Smooth muscle cell (in vitro differentiated cells): ENCODE measurements around the gene NABP1. TPM values are rescaled to one million over a fixed set of nuclear protein-coding genes. Genes with fewer than 3 reads are reported as not detected.

Source experiments
- DNase-seq: peaks from one replicate; lab custom pipeline; 2025; ENCODE audit not compliant: unreplicated experiment; lab: John Stamatoyannopoulos, UW
- H2AFZ ChIP-seq: fragments of 200-600 bp; sonication (generic); 2 replicates; pipeline ENCODE4 v1.6.0; 2016; ENCODE audit warnings: antibody characterized with exemption, low read depth, mild to moderate bottlenecking
- H3F3A ChIP-seq: fragments of 200-600 bp; sonication (generic); 2 replicates; pipeline ENCODE4 v1.6.0; 2017; ENCODE audit warnings: antibody characterized with exemption, low read depth
- H3K27ac ChIP-seq: fragments of 200-600 bp; sonication (generic); 2 replicates; pipeline ENCODE4 v1.5.1; 2016; ENCODE audit warnings: low read depth, mild to moderate bottlenecking
- H3K27me3 ChIP-seq: fragments of 200-600 bp; sonication (generic); 2 replicates; pipeline ENCODE4 v1.6.1; 2016; ENCODE audit warnings: low read depth, mild to moderate bottlenecking
- H3K36me3 ChIP-seq: fragments of 200-600 bp; sonication (generic); 2 replicates; pipeline ENCODE4 v1.5.1; 2016; ENCODE audit warnings: low read depth
- H3K4me1 ChIP-seq: fragments of 200-600 bp; sonication (generic); 2 replicates; pipeline ENCODE4 v1.5.1; 2016; ENCODE audit warnings: low read depth
- H3K4me2 ChIP-seq: fragments of 200-600 bp; sonication (generic); 2 replicates; pipeline ENCODE4 v1.6.0; 2016; ENCODE audit warnings: mild to moderate bottlenecking
- H3K4me3 ChIP-seq: fragments of 200-600 bp; sonication (generic); 2 replicates; pipeline ENCODE4 v1.5.1; 2016; ENCODE audit warnings: mild to moderate bottlenecking
- H3K79me2 ChIP-seq: fragments of 200-600 bp; sonication (generic); 2 replicates; pipeline ENCODE4 v1.6.0; 2016; ENCODE audit warnings: low read depth, mild to moderate bottlenecking
- H3K9ac ChIP-seq: fragments of 200-600 bp; sonication (generic); 2 replicates; pipeline ENCODE4 v1.6.0; 2016; ENCODE audit warnings: low read depth
- H3K9me3 ChIP-seq: fragments of 200-600 bp; sonication (generic); replicated peaks from 2 replicates; pipeline ENCODE4 v1.5.1; 2016; ENCODE audit warnings: low read depth
- H4K20me1 ChIP-seq: fragments of 200-600 bp; sonication (generic); 2 replicates; pipeline ENCODE4 v1.6.0; 2016; ENCODE audit warnings: low read depth
- CTCF ChIP-seq: fragments of 200-600 bp; sonication (generic); IDR thresholded peaks from 2 replicates; pipeline ENCODE4 v1.5.1; 2017; ENCODE audit warnings: borderline replicate concordance, mild to moderate bottlenecking, antibody characterized with exemption; ENCODE audit not compliant: insufficient read depth, poor library complexity, severe bottlenecking
- WGBS: methylation state at CpG from one replicate; pipeline ENCODE4 v1.1.7; 2016; ENCODE audit warnings: low lambda C conversion rate; 5-methylcytosine and 5-hydroxymethylcytosine counted together
- polyA plus RNA-seq: library from polyadenylated mRNA; unstranded; fragments of >200 nt; fragmentation: Nextera tagmentation; extraction: Ambion mirVana; gene quantifications from 2 replicates; pipeline ENCODE4 v1.2.1, GENCODE V29; 2016
- total RNA-seq: library from RNA; depleted of rRNA; stranded (reverse); fragments of >200 nt; gene quantifications from 2 replicates; pipeline ENCODE4 v1.2.3, GENCODE V29; 2014

The NABP1 gene
- total and polyA plus RNA-seq, 2 experiments from 2014 or later, result 7.8 to 44.9 TPM

GRCh38 chr2:191710411-191710900, 32.5 kb downstream of the NABP1 start:
- H3K4me3 ChIP-seq, result no peak overlapping the region
- no peaks in the 10 kb centered on the region for H3K27me3 ChIP-seq
- H3K27ac ChIP-seq, result no peak overlapping the region
- H3K36me3 ChIP-seq, result no peaks in the 10 kb centered on the region
- H3K4me1 ChIP-seq, result no peaks in the 10 kb centered on the region
- no peaks in the 10 kb centered on the region for H3F3A ChIP-seq
- no peaks in the 10 kb centered on the region for H3K9me3 ChIP-seq
- H3K4me2 ChIP-seq, result no peak overlapping the region
- no peak for DNase-seq
- no peak for TF ChIP-seq CTCF
- H4K20me1 ChIP-seq, result no peaks in the 10 kb centered on the region
- no peak overlapping the region for H3K9ac ChIP-seq
- 94% methylated on average over 1 of the region's 1 CpG for WGBS
- no peaks in the 10 kb centered on the region for H3K79me2 ChIP-seq
- no peak overlapping the region for H2AFZ ChIP-seq

GRCh38 chr2:191711621-191712020, 33.7 kb downstream of the NABP1 start:
- no peaks in the 10 kb centered on the region for H3K9me3 ChIP-seq
- no peaks in the 10 kb centered on the region for H3K36me3 ChIP-seq
- H3K4me1 ChIP-seq, result no peaks in the 10 kb centered on the region
- no peak for DNase-seq
- no peak overlapping the region for H2AFZ ChIP-seq
- H3K27ac ChIP-seq, result no peak overlapping the region
- no peak overlapping the region for H3K4me3 ChIP-seq
- H3K27me3 ChIP-seq, result no peaks in the 10 kb centered on the region
- no peak overlapping the region for H3K9ac ChIP-seq
- H4K20me1 ChIP-seq, result no peaks in the 10 kb centered on the region
- H3K4me2 ChIP-seq, result no peak overlapping the region
- H3F3A ChIP-seq, result no peaks in the 10 kb centered on the region
- H3K79me2 ChIP-seq, result no peaks in the 10 kb centered on the region
- 88% methylated on average over 2 of the region's 2 CpGs for WGBS
- no peak for TF ChIP-seq CTCF

GRCh38 chr2:191713837-191714236, 35.9 kb downstream of the NABP1 start:
- DNase-seq, result no peak
- Histone ChIP-seq H3K4me1 (no peaks in the 10 kb centered on the region), H3K79me2 (no peaks in the 10 kb centered on the region), H3K9me3 (no peaks in the 10 kb centered on the region), H3K27me3 (no peaks in the 10 kb centered on the region), H3F3A (no peaks in the 10 kb centered on the region), H3K4me2 (no peak overlapping the region), H3K4me3 (no peak overlapping the region), H4K20me1 (no peaks in the 10 kb centered on the region), H3K27ac (no peak overlapping the region), H3K36me3 (no peaks in the 10 kb centered on the region), H3K9ac (no peak overlapping the region), H2AFZ (no peak overlapping the region)
- WGBS, result 100% methylated on average over 1 of the region's 1 CpG
- no peak for TF ChIP-seq CTCF

- Histone ChIP-seq H3K9ac (no peak overlapping the region), H3F3A (no peaks in the 10 kb centered on the region), H3K4me2 (no peak overlapping the region), H2AFZ (no peak overlapping the region), H3K9me3 (no peaks in the 10 kb centered on the region), H3K4me3 (no peak overlapping the region), H3K79me2 (no peaks in the 10 kb centered on the region), H3K36me3 (no peaks in the 10 kb centered on the region), H3K4me1 (no peaks in the 10 kb centered on the region), H3K27ac (no peak overlapping the region), H4K20me1 (no peaks in the 10 kb centered on the region), H3K27me3 (no peaks in the 10 kb centered on the region)
- TF ChIP-seq CTCF, result no peak
- DNase-seq, result no peak
- 93% methylated on average over 4 of the region's 4 CpGs for whole genome bisulfite sequencing
Measured at GRCh38 chr2:191714925-191715324, 37.0 kb downstream of the NABP1 start.
